Sigmoid colon (tissue), 7 donors: Measurements from ENCODE around the gene LPIN3. TPM values are rescaled to one million over a fixed set of nuclear protein-coding genes. Genes with fewer than 3 reads are reported as not detected.

ENCODE experiments used
- DNase-seq: peaks from one replicate; pipeline ENCODE4 v3.0.0-alpha.2; 2019
- H3K27ac ChIP-seq, 4 donors: fragments of 200-600 bp; sonication (generic); one replicate each; pipeline ENCODE4 v1.5.1; 2016 to 2019; ENCODE audit warnings: mild to moderate bottlenecking in 1 of 4
- H3K27me3 ChIP-seq, 3 donors: fragments of 200-600 bp; sonication (generic); one replicate each; pipeline ENCODE4 v1.5.1; 2019; ENCODE audit warnings: mild to moderate bottlenecking in 1 of 3
- H3K36me3 ChIP-seq, 4 donors: fragments of 200-600 bp; sonication (generic); one replicate each; pipeline ENCODE4 v1.5.1; 2016 to 2019
- H3K4me1 ChIP-seq, 4 donors: fragments of 200-600 bp; sonication (generic); one replicate each; pipeline ENCODE4 v1.5.1; 2017 to 2019
- H3K4me3 ChIP-seq, 4 donors: fragments of 200-600 bp; sonication (generic); one replicate each; pipeline ENCODE4 v1.5.1; 2017 to 2019; ENCODE audit warnings: mild to moderate bottlenecking in 2 of 4, moderate library complexity in 1 of 4
- H3K9me3 ChIP-seq, 4 donors: fragments of 200-600 bp in 3 of 4; sonication (generic) in 3 of 4; one replicate each; pipeline versions ENCODE4 v1.5.1 to v1.6.1; 2013 to 2019
- EP300 ChIP-seq, 4 donors: sonication (generic); formaldehyde crosslinking; IDR thresholded peaks; one replicate each; pipeline ENCODE4 v1.6.1; 2017; ENCODE audit warnings: antibody characterized with exemption in 4 of 4
- POLR2A ChIP-seq, 2 donors: fragments of 450-650 bp; IDR thresholded peaks; one replicate each; pipeline ENCODE4 v1.6.1; 2016; ENCODE audit warnings: antibody characterized with exemption in 2 of 2, mild to moderate bottlenecking in 2 of 2, moderate library complexity in 2 of 2
- POLR2AphosphoS5 ChIP-seq, 4 donors: sonication (generic); formaldehyde crosslinking; IDR thresholded peaks; one replicate each; pipeline ENCODE4 v1.6.1; 2017; ENCODE audit warnings: antibody characterized with exemption in 4 of 4
- WGBS, 2 donors: extraction: QIAGEN DNeasy Blood & Tissue Kit; methylation state at CpG; one replicate each; pipeline ENCODE4 v1.1.7; 2013; 5-methylcytosine and 5-hydroxymethylcytosine counted together
- intact Hi-C: fragments of 100-400 bp; cut with DNase I; formaldehyde crosslinking; loops from one replicate; pipeline ENCODE4 v1.15.1; 2023
- polyA plus RNA-seq, 3 donors: library from polyadenylated mRNA; stranded (reverse); fragments of 200-250 nt; gene quantifications; one replicate each; pipeline ENCODE4 v1.2.3, GENCODE V29; 2013
- total RNA-seq, 4 donors: library from RNA; depleted of rRNA; stranded (reverse); fragments of >200 nt; gene quantifications; one replicate each; pipeline ENCODE4 v1.1.0, GENCODE V29; 2016
- TF ChIP-seq, protein P1 (sequence below), 4 experiments: fragments of 450-650 bp in 3 of 4; fragments of 200-600 bp in 1 of 4; IDR thresholded peaks; one replicate each; pipeline ENCODE4 v1.5.1; 2016 to 2019; ENCODE audit warnings: antibody characterized with exemption in 4 of 4, mild to moderate bottlenecking in 3 of 4, moderate library complexity in 2 of 4
- donor health status: healthy with polysubstance abuse.
- donor health status: Bipolar disorder and iron deficiency.
- donor health status: healthy.

Gene LPIN3
- total and polyA plus RNA-seq, 7 donors, result 6.7 to 50.9 (median 12.3) TPM

DNA sequence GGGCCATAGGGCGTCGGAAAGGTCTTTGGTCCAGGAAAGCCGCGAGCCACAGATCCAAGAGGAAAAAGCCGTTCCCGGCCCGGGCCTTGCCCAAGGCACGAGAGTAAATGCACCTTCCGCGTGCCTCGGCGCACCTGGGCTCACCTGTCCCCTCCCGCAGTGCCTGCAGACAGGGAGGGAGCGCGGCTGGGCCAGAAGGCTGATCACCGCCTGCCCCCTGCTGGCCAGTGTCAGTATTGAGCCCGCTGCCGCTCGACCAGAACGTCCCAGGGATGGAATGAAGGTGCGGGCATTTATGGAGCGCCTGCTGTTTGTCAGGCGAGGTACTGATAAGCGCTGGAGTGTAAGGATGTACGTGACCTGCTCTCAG lies 679 bp upstream of the LPIN3 start:
- H3K36me3 ChIP-seq, result no peaks in the 10 kb centered on the region
- 2 to 5% methylated on average over 25 of the region's 25 CpGs for WGBS, 2 donors
- H3K27me3 ChIP-seq, result no peaks in the 10 kb centered on the region
- H3K4me3 ChIP-seq, result peak overlapping the region; percentile 9 to 43 (median 36)
- H3K4me1 ChIP-seq, result peaks cover 0 to 31% (median 20%) of the 10 kb centered on the region in 4 donors
- H3K9me3 ChIP-seq, result no peaks in the 10 kb centered on the region
- TF ChIP-seq, protein P1, sequence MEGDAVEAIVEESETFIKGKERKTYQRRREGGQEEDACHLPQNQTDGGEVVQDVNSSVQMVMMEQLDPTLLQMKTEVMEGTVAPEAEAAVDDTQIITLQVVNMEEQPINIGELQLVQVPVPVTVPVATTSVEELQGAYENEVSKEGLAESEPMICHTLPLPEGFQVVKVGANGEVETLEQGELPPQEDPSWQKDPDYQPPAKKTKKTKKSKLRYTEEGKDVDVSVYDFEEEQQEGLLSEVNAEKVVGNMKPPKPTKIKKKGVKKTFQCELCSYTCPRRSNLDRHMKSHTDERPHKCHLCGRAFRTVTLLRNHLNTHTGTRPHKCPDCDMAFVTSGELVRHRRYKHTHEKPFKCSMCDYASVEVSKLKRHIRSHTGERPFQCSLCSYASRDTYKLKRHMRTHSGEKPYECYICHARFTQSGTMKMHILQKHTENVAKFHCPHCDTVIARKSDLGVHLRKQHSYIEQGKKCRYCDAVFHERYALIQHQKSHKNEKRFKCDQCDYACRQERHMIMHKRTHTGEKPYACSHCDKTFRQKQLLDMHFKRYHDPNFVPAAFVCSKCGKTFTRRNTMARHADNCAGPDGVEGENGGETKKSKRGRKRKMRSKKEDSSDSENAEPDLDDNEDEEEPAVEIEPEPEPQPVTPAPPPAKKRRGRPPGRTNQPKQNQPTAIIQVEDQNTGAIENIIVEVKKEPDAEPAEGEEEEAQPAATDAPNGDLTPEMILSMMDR (IDR thresholded peaks at IDR 0.05), result peak; percentile 99 to 100 (median 99)
- no peak for TF ChIP-seq POLR2A (IDR thresholded peaks at IDR 0.05)
- DNase-seq, result peak; percentile 90
- intact Hi-C loops, result loop anchor here (1.0 to 5.0 kb wide), 3 partner anchors 93 to 167 kb away; no protein-coding TSS in a partner anchor
- peak overlapping the region; percentile 68 to 80 (median 74) for H3K27ac ChIP-seq

DNA sequence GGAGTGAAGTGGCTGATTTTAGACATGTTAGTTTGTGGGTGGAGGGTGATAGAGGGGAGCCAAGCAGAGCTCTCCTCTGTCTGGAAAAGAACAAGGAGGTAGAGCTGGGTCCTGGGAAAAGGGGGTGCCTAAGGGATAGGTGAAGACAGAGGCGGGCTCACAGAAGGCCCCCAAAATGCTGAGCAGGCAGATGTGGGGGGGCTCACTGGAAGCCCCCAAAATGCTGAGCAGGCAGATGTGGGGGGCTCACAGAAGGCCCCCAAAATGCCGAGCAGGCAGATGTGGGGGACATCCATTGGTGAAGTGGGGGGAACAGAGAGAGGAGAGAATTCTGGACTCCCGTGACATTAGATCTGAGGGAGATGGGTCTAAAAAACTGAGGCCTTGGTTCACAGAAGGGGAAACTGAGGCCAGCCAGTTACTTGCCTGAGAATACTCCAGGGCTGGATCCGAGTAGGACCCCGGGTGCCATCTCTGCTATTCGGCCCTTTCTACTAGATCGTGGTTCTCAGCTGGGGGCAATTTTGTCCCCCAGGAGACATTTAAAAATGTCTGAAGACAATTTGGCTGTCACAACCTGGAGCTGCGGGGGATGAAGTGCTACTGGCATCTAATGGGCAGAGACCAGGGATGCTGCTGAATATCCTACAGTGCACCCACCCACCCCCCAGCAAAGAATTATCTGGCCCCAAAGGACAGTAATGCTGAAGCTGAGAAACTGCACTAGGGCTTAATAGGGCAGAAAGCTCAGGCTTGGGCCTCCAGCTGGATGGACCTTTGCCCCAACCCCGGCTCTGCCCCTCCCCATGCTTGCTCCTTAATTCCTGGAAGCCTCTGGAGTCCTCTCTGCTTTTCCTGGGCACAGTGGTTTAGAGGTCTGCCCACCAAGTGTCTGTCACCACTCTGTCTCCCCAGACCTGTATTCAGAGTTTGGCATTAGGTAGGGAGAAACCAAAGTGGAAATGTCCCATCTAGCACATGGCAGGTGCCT lies 2.1 kb downstream of the LPIN3 start:
- no peak overlapping the region for H3K4me3 ChIP-seq
- H3K36me3 ChIP-seq, result no peaks in the 10 kb centered on the region
- intact Hi-C loops, result loop anchor here (2.0 to 5.0 kb wide), 2 partner anchors 70 to 110 kb away; no protein-coding TSS in a partner anchor
- peaks cover 0 to 31% (median 20%) of the 10 kb centered on the region in 4 donors for H3K4me1 ChIP-seq
- peak; percentile 41 for DNase-seq
- no peaks in the 10 kb centered on the region for H3K9me3 ChIP-seq
- TF ChIP-seq EP300 (IDR thresholded peaks at IDR 0.05) (no peak), POLR2A (IDR thresholded peaks at IDR 0.05) (no peak), POLR2AphosphoS5 (IDR thresholded peaks at IDR 0.05) (no peak)
- TF ChIP-seq, protein P1 (IDR thresholded peaks at IDR 0.05), result no peak
- H3K27me3 ChIP-seq, result no peaks in the 10 kb centered on the region
- no peak overlapping the region for H3K27ac ChIP-seq
- 82 to 89% methylated on average over 9 of the region's 9 CpGs for WGBS, 2 donors

DNA sequence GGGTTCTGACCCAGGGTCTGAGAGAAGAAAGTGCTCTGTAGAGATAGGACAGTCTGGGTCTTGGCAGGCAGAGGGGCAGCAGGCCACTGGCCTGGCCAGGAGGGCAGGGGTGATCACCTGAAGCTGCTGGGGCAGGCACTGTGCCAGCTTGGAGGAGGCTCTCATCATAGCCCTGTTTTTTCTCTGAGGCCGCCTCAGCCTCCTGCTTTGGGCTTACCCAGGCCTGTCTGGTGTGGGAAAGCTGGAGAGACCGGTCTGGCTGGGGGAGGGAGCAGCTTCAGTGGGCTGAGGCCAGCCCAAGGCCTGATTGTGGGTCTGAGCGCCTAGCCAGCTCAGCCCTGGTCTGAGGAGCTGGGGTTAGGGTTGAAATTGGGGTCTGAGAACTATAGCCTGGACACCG lies 3.9 kb downstream of the LPIN3 start:
- no peak for TF ChIP-seq POLR2AphosphoS5 (IDR thresholded peaks at IDR 0.05)
- DNase-seq, result peak; percentile 64
- peaks cover 0 to 30% (median 20%) of the 10 kb centered on the region in 4 donors for H3K4me1 ChIP-seq

DNA sequence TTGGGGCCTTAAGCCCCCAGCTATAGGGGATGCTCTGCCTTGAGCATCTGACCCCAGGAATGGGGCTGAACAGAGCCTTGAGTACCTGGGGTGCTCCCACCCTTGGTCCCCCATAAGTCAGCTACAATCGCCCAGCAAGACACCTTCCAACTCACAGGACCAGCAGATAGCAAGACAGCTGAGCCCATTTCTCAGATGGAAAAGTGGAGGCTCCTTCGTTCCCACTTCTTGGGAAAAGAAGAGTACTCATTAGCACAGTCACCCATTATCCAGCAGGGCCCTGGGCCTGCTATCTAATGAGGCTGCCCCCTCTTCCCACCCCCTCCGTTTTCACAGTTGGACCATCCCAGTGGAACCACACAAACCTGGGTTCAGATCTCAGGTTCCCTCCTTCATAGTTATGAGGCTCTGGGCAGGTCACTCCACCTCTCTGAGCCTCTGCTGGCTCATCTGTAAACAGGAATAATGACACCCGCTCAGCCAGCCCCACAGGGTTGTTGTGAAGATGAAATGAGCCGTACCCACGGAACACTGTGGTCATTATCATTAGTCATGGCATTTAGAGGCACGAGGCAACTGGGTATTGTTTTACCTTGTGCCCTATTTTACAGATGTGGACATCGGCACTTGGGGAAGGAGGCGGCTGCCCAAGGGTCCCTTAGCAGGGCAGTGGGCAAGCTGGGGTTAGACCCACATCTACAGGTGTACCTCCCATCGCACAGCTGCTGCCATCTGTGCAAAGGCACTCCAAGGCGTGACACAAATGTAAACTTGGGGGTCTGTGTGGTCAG lies 4.5 kb downstream of the LPIN3 start:
- Histone ChIP-seq H3K36me3 (peaks cover 0 to 14% (median 4%) of the 10 kb centered on the region in 4 donors), H3K27me3 (no peaks in the 10 kb centered on the region), H3K9me3 (no peaks in the 10 kb centered on the region), H3K4me3 (no peak overlapping the region), H3K4me1 (peaks cover 0 to 24% (median 14%) of the 10 kb centered on the region in 4 donors), H3K27ac (no peak overlapping the region)
- 84 to 92% methylated on average over 11 of the region's 11 CpGs for WGBS, 2 donors
- intact Hi-C loops, result loop anchor here (5.0 kb wide), 1 partner anchor 113 kb away; no protein-coding TSS in a partner anchor
- TF ChIP-seq POLR2A (IDR thresholded peaks at IDR 0.05) (no peak), EP300 (IDR thresholded peaks at IDR 0.05) (no peak), POLR2AphosphoS5 (IDR thresholded peaks at IDR 0.05) (no peak)
- TF ChIP-seq, protein P1 (IDR thresholded peaks at IDR 0.05), result no peak
- DNase-seq, result peak; percentile 50

More for the DNA sequence above, 3.9 kb downstream of the LPIN3 start:
- no peaks in the 10 kb centered on the region for H3K27me3 ChIP-seq
- intact Hi-C loops, result loop anchor here (5.0 kb wide), 1 partner anchor 112 kb away; no protein-coding TSS in a partner anchor
- WGBS, 2 donors, result 91 to 92% methylated on average over 4 of the region's 4 CpGs
- H3K4me3 ChIP-seq, result no peak overlapping the region
- no peak overlapping the region for H3K27ac ChIP-seq
- no peaks in the 10 kb centered on the region for H3K9me3 ChIP-seq
- H3K36me3 ChIP-seq, result peaks cover 0 to 9% (median under 1%) of the 10 kb centered on the region in 4 donors
